Right lobe of liver (tissue), 6 donors: ENCODE data around the gene PTK7. TPM values are rescaled to one million over a fixed set of nuclear protein-coding genes. Genes with fewer than 3 reads are reported as not detected.

Experiments
- ATAC-seq, 4 donors: fragments of 200-7000 bp; cut with Tn5 transposase; one replicate each; pipeline ENCODE4 v1.9.1; 2020; ENCODE audit warnings: mild to moderate bottlenecking in 4 of 4, moderate library complexity in 4 of 4
- DNase-seq, 3 donors: peaks; one replicate each; pipeline ENCODE4 v3.0.0-alpha.2; 2020
- H3K27ac ChIP-seq, 3 donors: fragments of 200-600 bp; one replicate each; pipeline ENCODE4 v1.8.0; 2022
- H3K27me3 ChIP-seq, 2 donors: fragments of 200-600 bp; one replicate each; pipeline ENCODE4 v1.8.0; 2022
- H3K36me3 ChIP-seq, 4 donors: fragments of 200-600 bp; sonication (generic) in 1 of 4; one replicate each; pipeline versions ENCODE4 v1.5.1 to v1.8.0; 2017 to 2022; ENCODE audit warnings: control low read depth in 1 of 4
- H3K4me1 ChIP-seq, 4 donors: fragments of 200-600 bp; sonication (generic) in 1 of 4; one replicate each; pipeline versions ENCODE4 v1.5.1 to v1.8.0; 2017 to 2022; ENCODE audit warnings: control low read depth in 1 of 4
- H3K4me3 ChIP-seq, 3 donors: fragments of 200-600 bp; one replicate each; pipeline ENCODE4 v1.8.0; 2022
- H3K9me3 ChIP-seq, 4 donors: fragments of 200-600 bp; sonication (generic) in 1 of 4; one replicate each; pipeline versions ENCODE4 v1.5.1 to v1.8.0; 2017 to 2022; ENCODE audit warnings: control low read depth in 1 of 4
- CTCF ChIP-seq, 4 donors: fragments of 200-600 bp in 3 of 4; fragments of 450-650 bp in 1 of 4; IDR thresholded peaks; one replicate each; pipeline versions ENCODE4 v1.5.1 to v1.8.0; 2016 to 2022; ENCODE audit warnings: antibody characterized with exemption in 4 of 4, mild to moderate bottlenecking in 2 of 4
- POLR2A ChIP-seq: fragments of 450-650 bp; IDR thresholded peaks from one replicate; pipeline ENCODE4 v1.6.1; 2017; ENCODE audit warnings: antibody characterized with exemption, mild to moderate bottlenecking
- WGBS: methylation state at CpG from one replicate; pipeline ENCODE4 v1.1.6; 2018; ENCODE audit warnings: low coverage, low lambda C conversion rate; ENCODE audit not compliant: insufficient coverage; ENCODE audit errors: missing lambda C conversion rate; 5-methylcytosine and 5-hydroxymethylcytosine counted together
- intact Hi-C, 2 donors: fragments of 100-400 bp; cut with DNase I; formaldehyde crosslinking; loops; one replicate each; pipeline versions ENCODE4 v1.11.2 to v1.14.1; 2022
- total RNA-seq, 6 experiments: library from RNA; depleted of rRNA in 2 of 6; stranded (reverse); fragments of >200 nt in 2 of 6; fragmentation: NEBNext Ultra II Directional in 3 of 6; extraction: Animal tissue kit (Norgen Biotek cat#: 25700) in 3 of 6; gene quantifications; one replicate each; pipeline versions ENCODE4 v1.1.0 to v1.2.4, GENCODE V29; 2016 to 2023
- donor health status: DM: no; HTN: yes; CAD: no.
- donor health status: DM: no; HTN: no; CAD: no.
- donor health status: DM: no; HTN: no; CAD: no.
- donor health status: DM: no; HTN: yes; CAD: no.
- donor health status: DM: no; HTN: yes; CAD: no.

PTK7 gene
- total RNA-seq, 6 experiments from 2014 or later: 0.55 to 1.8 (median 0.99) TPM

- peak; percentile 50 for TF ChIP-seq POLR2A
- TF ChIP-seq CTCF (IDR thresholded peaks at IDR 0.05): no peak
- Histone ChIP-seq H3K4me3 (peak within 1 kb of the TSS; percentile 66 to 71 (median 67)), H3K36me3 (peaks cover 0 to 35% (median 13%) of the 10 kb centered on the region in 4 donors), H3K27ac (peak within 1 kb of the TSS; percentile 16 to 48 (median 34)), H3K27me3 (no peaks in the 10 kb centered on the region), H3K4me1 (peaks cover 0 to 15% (median 0%) of the 10 kb centered on the region in 4 donors), H3K9me3 (no peaks in the 10 kb centered on the region)
- ATAC-seq: peak; percentile 93 to 98 (median 96)
- peak; percentile 89 to 92 (median 91) for DNase-seq
- WGBS: 3% methylated on average over 23 of the region's 51 CpGs
- intact Hi-C loops: no loop called here
Measured at GRCh38 chr6:43181942-43182860, 106.1 kb downstream of the PTK7 start, which contains the start of gene CUL9. Gene CUL9, plus strand, starts transcription at chr6:43182196. Its CDS starts 2,115 bp downstream, at chr6:43184311.

- intact Hi-C loops: no loop called here
- Histone ChIP-seq H3K27me3 (no peaks in the 10 kb centered on the region), H3K36me3 (peaks cover 0 to 34% (median 6%) of the 10 kb centered on the region in 4 donors), H3K9me3 (no peaks in the 10 kb centered on the region), H3K27ac (no peak overlapping the region), H3K4me1 (peaks cover 0 to 15% (median 0%) of the 10 kb centered on the region in 4 donors), H3K4me3 (no peak overlapping the region)
- no peak for ATAC-seq
- TF ChIP-seq CTCF (IDR thresholded peaks at IDR 0.05): no peak
- TF ChIP-seq POLR2A: no peak
- 92% methylated on average over 4 of the region's 4 CpGs for WGBS
- DNase-seq: no peak
Measured at GRCh38 chr6:43183441-43183840, 107.3 kb downstream of the PTK7 start.

GRCh38 chr6:43184268-43184985, 108.3 kb downstream of the PTK7 start:
- Histone ChIP-seq H3K36me3 (peaks cover 0 to 24% (median 1%) of the 10 kb centered on the region in 4 donors), H3K27me3 (no peaks in the 10 kb centered on the region), H3K27ac (no peak overlapping the region), H3K4me3 (no peak overlapping the region), H3K9me3 (no peaks in the 10 kb centered on the region), H3K4me1 (peaks cover 0 to 15% (median 0%) of the 10 kb centered on the region in 4 donors)
- DNase-seq (no peak), ATAC-seq (no peak)
- TF ChIP-seq CTCF (IDR thresholded peaks at IDR 0.05) (no peak), POLR2A (no peak)
- intact Hi-C loops: no loop called here
- WGBS: 77% methylated on average over 6 of the region's 21 CpGs

- Histone ChIP-seq H3K36me3 (peaks cover 0 to 21% (median 0%) of the 10 kb centered on the region in 4 donors), H3K4me3 (no peak overlapping the region), H3K27me3 (no peaks in the 10 kb centered on the region), H3K9me3 (no peaks in the 10 kb centered on the region), H3K4me1 (peaks cover 0 to 15% (median 0%) of the 10 kb centered on the region in 4 donors), H3K27ac (no peak overlapping the region)
- ATAC-seq (no peak), DNase-seq (no peak)
- WGBS: 65% methylated on average over 5 of the region's 5 CpGs
- intact Hi-C loops: no loop called here
- no peak for TF ChIP-seq CTCF (IDR thresholded peaks at IDR 0.05)
- no peak for TF ChIP-seq POLR2A
Measured at GRCh38 chr6:43185391-43185985, 109.4 kb downstream of the PTK7 start.
